ENCODE data around the gene TMEM132A.
A peak's percentile ranks its signal among the peaks of the same experiment; 100 is the strongest.

The TMEM132A gene

GRCh38 chr11:60985991-60986915 lies 62.0 kb downstream of the TMEM132A start:
- peak; percentile 80 for DNase-seq (ENCODE audit: low read depth, low spot score)
